SK-N-SH (cell line): Measurements from ENCODE around the gene DSG1.

ENCODE experiments used
- MAX ChIP-seq: IDR thresholded peaks from 2 replicates; pipeline ENCODE4 v1.4.0; 2012; ENCODE audit warnings: low read depth
- SIN3A ChIP-seq: IDR thresholded peaks from 2 replicates; pipeline ENCODE4 v1.6.1; 2012; ENCODE audit warnings: low read depth, mild to moderate bottlenecking, low read length, moderate library complexity, borderline replicate concordance
- TF ChIP-seq, protein P1 (sequence below): fragments of 200-600 bp; sonication (generic); IDR thresholded peaks from 2 replicates; pipeline ENCODE4 v1.6.1; 2017; ENCODE audit warnings: antibody characterized with exemption, mild to moderate bottlenecking, moderate library complexity

- no peak for TF ChIP-seq MAX
- TF ChIP-seq SIN3A: no peak
- TF ChIP-seq, protein P1, sequence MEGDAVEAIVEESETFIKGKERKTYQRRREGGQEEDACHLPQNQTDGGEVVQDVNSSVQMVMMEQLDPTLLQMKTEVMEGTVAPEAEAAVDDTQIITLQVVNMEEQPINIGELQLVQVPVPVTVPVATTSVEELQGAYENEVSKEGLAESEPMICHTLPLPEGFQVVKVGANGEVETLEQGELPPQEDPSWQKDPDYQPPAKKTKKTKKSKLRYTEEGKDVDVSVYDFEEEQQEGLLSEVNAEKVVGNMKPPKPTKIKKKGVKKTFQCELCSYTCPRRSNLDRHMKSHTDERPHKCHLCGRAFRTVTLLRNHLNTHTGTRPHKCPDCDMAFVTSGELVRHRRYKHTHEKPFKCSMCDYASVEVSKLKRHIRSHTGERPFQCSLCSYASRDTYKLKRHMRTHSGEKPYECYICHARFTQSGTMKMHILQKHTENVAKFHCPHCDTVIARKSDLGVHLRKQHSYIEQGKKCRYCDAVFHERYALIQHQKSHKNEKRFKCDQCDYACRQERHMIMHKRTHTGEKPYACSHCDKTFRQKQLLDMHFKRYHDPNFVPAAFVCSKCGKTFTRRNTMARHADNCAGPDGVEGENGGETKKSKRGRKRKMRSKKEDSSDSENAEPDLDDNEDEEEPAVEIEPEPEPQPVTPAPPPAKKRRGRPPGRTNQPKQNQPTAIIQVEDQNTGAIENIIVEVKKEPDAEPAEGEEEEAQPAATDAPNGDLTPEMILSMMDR: no peak
Measured at GRCh38 chr18:31291688-31292087, 26.3 kb upstream of the DSG1 start.
